Right atrium auricular region (tissue), 2 donors: ENCODE data around the gene ASB6. TPM values are rescaled to one million over a fixed set of nuclear protein-coding genes. Genes with fewer than 3 reads are reported as not detected.
A peak's percentile ranks its signal among the peaks of the same experiment; 100 is the strongest.

Source experiments
- DNase-seq: peaks from one replicate; pipeline ENCODE4 v3.0.0-alpha.2; 2019; ENCODE audit warnings: low spot score
- H3K27ac ChIP-seq, 2 donors: fragments of 200-600 bp; sonication (generic); 1 replicate in 1 of 2; 2 replicates in 1 of 2; pipeline ENCODE4 v1.5.1; 2016 to 2019
- H3K27me3 ChIP-seq, 2 donors: fragments of 200-600 bp; sonication (generic); one replicate each; pipeline versions ENCODE4 v1.5.1 to v1.6.0; 2017 to 2019
- H3K36me3 ChIP-seq: fragments of 200-600 bp; sonication (generic); one replicate; pipeline ENCODE4 v1.5.1; 2016
- H3K4me1 ChIP-seq, 2 donors: fragments of 200-600 bp; sonication (generic); one replicate each; pipeline versions ENCODE4 v1.5.1 to v1.6.0; 2017 to 2019
- H3K4me3 ChIP-seq, 2 donors: fragments of 200-600 bp; sonication (generic); 1 replicate in 1 of 2; 2 replicates in 1 of 2; pipeline ENCODE4 v1.5.1; 2017 to 2019; ENCODE audit warnings: mild to moderate bottlenecking in 1 of 2, moderate library complexity in 1 of 2
- H3K9me3 ChIP-seq, 2 donors: fragments of 200-600 bp; sonication (generic); one replicate each; pipeline ENCODE4 v1.5.1; 2019
- CTCF ChIP-seq, 2 donors: fragments of 200-600 bp; sonication (generic); IDR thresholded peaks; one replicate each; pipeline ENCODE4 v1.5.1; 2019; ENCODE audit warnings: antibody characterized with exemption in 2 of 2
- total RNA-seq, 2 donors: library from RNA; depleted of rRNA; stranded (reverse); fragments of >200 nt; gene quantifications; one replicate each; pipeline ENCODE4 v1.1.0, GENCODE V29; 2016

The ASB6 gene
- total RNA-seq, 2 donors from 2014 or later: 10.2 to 12.6 TPM

- Histone ChIP-seq H3K27ac (no peak overlapping the region), H3K4me3 (no peak overlapping the region), H3K36me3 (no peaks in the 10 kb centered on the region), H3K4me1 (peaks cover 0 to 39% of the 10 kb centered on the region in 2 donors), H3K27me3 (no peaks in the 10 kb centered on the region), H3K9me3 (no peaks in the 10 kb centered on the region)
- no peak for TF ChIP-seq CTCF (IDR thresholded peaks at IDR 0.05)
- DNase-seq: no peak
These were observed 37.2 kb downstream of the ASB6 start for GRCh38 chr9:129604766-129605163.

- H3K27ac ChIP-seq: no peak overlapping the region
These were observed 37.7 kb downstream of the ASB6 start for GRCh38 chr9:129604056-129604765.

GRCh38 chr9:129602598-129603415 lies 39.1 kb downstream of the ASB6 start:
- Histone ChIP-seq H3K4me1 (peaks cover 0 to 27% of the 10 kb centered on the region in 2 donors), H3K4me3 (no peak overlapping the region), H3K27ac (no peak overlapping the region), H3K36me3 (no peaks in the 10 kb centered on the region), H3K27me3 (no peaks in the 10 kb centered on the region), H3K9me3 (no peaks in the 10 kb centered on the region)
- no peak for DNase-seq
- no peak for TF ChIP-seq CTCF (IDR thresholded peaks at IDR 0.05)

More at GRCh38 chr9:129604056-129604765, 37.7 kb downstream of the ASB6 start:
- Histone ChIP-seq H3K27me3 (no peaks in the 10 kb centered on the region), H3K9me3 (no peaks in the 10 kb centered on the region), H3K36me3 (no peaks in the 10 kb centered on the region), H3K4me3 (no peak overlapping the region), H3K4me1 (peaks cover 0 to 34% of the 10 kb centered on the region in 2 donors)
- no peak for TF ChIP-seq CTCF (IDR thresholded peaks at IDR 0.05)
- no peak for DNase-seq

- no peaks in the 10 kb centered on the region for H3K27me3 ChIP-seq
- H3K36me3 ChIP-seq: no peaks in the 10 kb centered on the region
- no peak for TF ChIP-seq CTCF (IDR thresholded peaks at IDR 0.05)
- H3K4me1 ChIP-seq: peaks cover 0 to 28% of the 10 kb centered on the region in 2 donors
- no peaks in the 10 kb centered on the region for H3K9me3 ChIP-seq
- no peak for DNase-seq
- no peak overlapping the region for H3K27ac ChIP-seq
- no peak overlapping the region for H3K4me3 ChIP-seq
These were observed 40.8 kb downstream of the ASB6 start for GRCh38 chr9:129601082-129601674.

- Histone ChIP-seq H3K9me3 (no peaks in the 10 kb centered on the region), H3K4me3 (peak overlapping the region in 1 of 2 donors; percentile 47), H3K36me3 (no peaks in the 10 kb centered on the region), H3K27me3 (no peaks in the 10 kb centered on the region), H3K4me1 (peaks cover 0 to 29% of the 10 kb centered on the region in 2 donors), H3K27ac (peak overlapping the region; percentile 84 to 88)
- no peak for DNase-seq
- no peak for TF ChIP-seq CTCF (IDR thresholded peaks at IDR 0.05)
These were observed 43.8 kb downstream of the ASB6 start for GRCh38 chr9:129598089-129598596.
